ENCODE results near the gene B3GALT4. TPM values are rescaled to one million over a fixed set of nuclear protein-coding genes. Genes with fewer than 3 reads are reported as not detected.

B3GALT4 gene
- total and polyA plus RNA-seq, 2 of the 13 experiments (the other 11 are each of a cell fraction or from before 2014, with no cell fraction given) = 0.04 to 0.27 TPM

DNA sequence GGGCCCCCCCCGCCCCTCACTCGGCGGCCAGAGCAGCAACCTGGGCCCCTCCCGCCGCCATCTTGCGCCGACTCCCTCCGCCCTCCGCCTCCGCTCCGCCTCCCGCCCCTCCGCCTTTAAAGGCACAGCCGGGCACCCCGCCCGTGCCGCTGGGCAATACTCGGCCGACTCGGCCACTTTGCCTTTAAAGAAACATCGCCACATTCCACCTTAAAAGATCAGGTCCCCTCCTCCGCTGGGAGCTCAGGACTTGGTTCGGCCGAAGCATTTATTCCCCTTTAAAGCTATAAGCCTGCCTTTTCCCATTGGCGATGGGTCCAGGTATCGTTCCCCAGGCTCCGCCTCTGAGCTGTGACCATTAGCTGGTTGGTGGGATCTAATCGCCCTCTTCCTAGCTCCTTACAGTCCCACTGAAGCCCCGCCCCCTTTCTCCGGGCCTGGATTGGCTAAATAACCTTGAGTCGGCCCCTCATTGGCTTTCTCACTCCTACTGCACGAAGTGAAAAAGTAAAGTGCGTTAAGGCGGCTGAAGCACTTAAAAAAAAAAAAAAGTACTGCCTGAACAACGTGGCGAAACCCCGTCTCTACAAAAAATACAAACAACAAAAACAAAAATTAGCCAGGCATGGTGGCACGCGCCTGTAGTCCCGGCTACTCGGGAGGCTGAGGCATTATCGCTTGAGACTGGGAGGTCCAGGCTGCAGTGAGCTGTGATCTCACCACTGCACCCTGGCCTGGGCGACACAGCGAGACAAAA lies 40.9 kb downstream of the B3GALT4 start, which contains the start of gene ZBTB22 (continued):
- TF ChIP-seq, protein P1, sequence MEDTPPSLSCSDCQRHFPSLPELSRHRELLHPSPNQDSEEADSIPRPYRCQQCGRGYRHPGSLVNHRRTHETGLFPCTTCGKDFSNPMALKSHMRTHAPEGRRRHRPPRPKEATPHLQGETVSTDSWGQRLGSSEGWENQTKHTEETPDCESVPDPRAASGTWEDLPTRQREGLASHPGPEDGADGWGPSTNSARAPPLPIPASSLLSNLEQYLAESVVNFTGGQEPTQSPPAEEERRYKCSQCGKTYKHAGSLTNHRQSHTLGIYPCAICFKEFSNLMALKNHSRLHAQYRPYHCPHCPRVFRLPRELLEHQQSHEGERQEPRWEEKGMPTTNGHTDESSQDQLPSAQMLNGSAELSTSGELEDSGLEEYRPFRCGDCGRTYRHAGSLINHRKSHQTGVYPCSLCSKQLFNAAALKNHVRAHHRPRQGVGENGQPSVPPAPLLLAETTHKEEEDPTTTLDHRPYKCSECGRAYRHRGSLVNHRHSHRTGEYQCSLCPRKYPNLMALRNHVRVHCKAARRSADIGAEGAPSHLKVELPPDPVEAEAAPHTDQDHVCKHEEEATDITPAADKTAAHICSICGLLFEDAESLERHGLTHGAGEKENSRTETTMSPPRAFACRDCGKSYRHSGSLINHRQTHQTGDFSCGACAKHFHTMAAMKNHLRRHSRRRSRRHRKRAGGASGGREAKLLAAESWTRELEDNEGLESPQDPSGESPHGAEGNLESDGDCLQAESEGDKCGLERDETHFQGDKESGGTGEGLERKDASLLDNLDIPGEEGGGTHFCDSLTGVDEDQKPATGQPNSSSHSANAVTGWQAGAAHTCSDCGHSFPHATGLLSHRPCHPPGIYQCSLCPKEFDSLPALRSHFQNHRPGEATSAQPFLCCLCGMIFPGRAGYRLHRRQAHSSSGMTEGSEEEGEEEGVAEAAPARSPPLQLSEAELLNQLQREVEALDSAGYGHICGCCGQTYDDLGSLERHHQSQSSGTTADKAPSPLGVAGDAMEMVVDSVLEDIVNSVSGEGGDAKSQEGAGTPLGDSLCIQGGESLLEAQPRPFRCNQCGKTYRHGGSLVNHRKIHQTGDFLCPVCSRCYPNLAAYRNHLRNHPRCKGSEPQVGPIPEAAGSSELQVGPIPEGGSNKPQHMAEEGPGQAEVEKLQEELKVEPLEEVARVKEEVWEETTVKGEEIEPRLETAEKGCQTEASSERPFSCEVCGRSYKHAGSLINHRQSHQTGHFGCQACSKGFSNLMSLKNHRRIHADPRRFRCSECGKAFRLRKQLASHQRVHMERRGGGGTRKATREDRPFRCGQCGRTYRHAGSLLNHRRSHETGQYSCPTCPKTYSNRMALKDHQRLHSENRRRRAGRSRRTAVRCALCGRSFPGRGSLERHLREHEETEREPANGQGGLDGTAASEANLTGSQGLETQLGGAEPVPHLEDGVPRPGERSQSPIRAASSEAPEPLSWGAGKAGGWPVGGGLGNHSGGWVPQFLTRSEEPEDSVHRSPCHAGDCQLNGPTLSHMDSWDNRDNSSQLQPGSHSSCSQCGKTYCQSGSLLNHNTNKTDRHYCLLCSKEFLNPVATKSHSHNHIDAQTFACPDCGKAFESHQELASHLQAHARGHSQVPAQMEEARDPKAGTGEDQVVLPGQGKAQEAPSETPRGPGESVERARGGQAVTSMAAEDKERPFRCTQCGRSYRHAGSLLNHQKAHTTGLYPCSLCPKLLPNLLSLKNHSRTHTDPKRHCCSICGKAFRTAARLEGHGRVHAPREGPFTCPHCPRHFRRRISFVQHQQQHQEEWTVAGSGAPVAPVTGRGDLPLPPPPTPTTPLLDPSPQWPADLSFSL (CRISPR knock-in tag; IDR thresholded peaks at IDR 0.05) = no peak
- TF ChIP-seq ZMAT3 (CRISPR knock-in tag; conservative IDR thresholded peaks at IDR 0.05) = peak; percentile 69; the same call in 1 of the 2 replicates
- peak; percentile 41; the same call in 1 of the 2 replicates for TF ChIP-seq SPEN (CRISPR knock-in tag; IDR thresholded peaks at IDR 0.05; ENCODE audit: low read depth)
- TF ChIP-seq NCOA2 (CRISPR knock-in tag; IDR thresholded peaks at IDR 0.05) = peak; percentile 34; the same call in 1 of the 2 replicates
- peak; percentile 70 for TF ChIP-seq ZNF264 (CRISPR knock-in tag; IDR thresholded peaks at IDR 0.05)
- TF ChIP-seq YEATS4 (CRISPR knock-in tag; IDR thresholded peaks at IDR 0.05; ENCODE audit: borderline replicate concordance) = peak; percentile 63; the same call in 1 of the 2 replicates
- TF ChIP-seq NCOA1 (CRISPR knock-in tag; IDR thresholded peaks at IDR 0.05) = 0 out of 2 replicates have a peak, but pooled peaks have one; percentile 72
- 0 out of 2 replicates have a peak, but pooled peaks have one; percentile 3 for TF ChIP-seq MEIS2 (CRISPR knock-in tag; IDR thresholded peaks at IDR 0.05)
- TF ChIP-seq TGIF2 (CRISPR knock-in tag; IDR thresholded peaks at IDR 0.05) = peak; percentile 58
- TF ChIP-seq BHLHE40 (IDR thresholded peaks at IDR 0.05; ENCODE audit: low read length) = 0 out of 2 replicates have a peak, but pooled peaks have one; percentile 26
- TF ChIP-seq HMG20B (CRISPR knock-in tag; conservative IDR thresholded peaks at IDR 0.05) = no peak
- TF ChIP-seq SMAD1 (CRISPR knock-in tag; IDR thresholded peaks at IDR 0.05; ENCODE audit: borderline replicate concordance, low read depth) = 0 out of 2 replicates have a peak, but pooled peaks have one; percentile 29
- TF ChIP-seq ZFY (CRISPR knock-in tag; IDR thresholded peaks at IDR 0.05) = peak; percentile 56; the same call in 1 of the 2 replicates
- peak; percentile 45 for TF ChIP-seq PHF8 (CRISPR knock-in tag; IDR thresholded peaks at IDR 0.05)
- TF ChIP-seq, protein P2, sequence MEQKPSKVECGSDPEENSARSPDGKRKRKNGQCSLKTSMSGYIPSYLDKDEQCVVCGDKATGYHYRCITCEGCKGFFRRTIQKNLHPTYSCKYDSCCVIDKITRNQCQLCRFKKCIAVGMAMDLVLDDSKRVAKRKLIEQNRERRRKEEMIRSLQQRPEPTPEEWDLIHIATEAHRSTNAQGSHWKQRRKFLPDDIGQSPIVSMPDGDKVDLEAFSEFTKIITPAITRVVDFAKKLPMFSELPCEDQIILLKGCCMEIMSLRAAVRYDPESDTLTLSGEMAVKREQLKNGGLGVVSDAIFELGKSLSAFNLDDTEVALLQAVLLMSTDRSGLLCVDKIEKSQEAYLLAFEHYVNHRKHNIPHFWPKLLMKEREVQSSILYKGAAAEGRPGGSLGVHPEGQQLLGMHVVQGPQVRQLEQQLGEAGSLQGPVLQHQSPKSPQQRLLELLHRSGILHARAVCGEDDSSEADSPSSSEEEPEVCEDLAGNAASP (CRISPR knock-in tag; IDR thresholded peaks at IDR 0.05; ENCODE audit: borderline replicate concordance) = peak; percentile 47; the same call in 1 of the 2 replicates
- TF ChIP-seq, protein P3, sequence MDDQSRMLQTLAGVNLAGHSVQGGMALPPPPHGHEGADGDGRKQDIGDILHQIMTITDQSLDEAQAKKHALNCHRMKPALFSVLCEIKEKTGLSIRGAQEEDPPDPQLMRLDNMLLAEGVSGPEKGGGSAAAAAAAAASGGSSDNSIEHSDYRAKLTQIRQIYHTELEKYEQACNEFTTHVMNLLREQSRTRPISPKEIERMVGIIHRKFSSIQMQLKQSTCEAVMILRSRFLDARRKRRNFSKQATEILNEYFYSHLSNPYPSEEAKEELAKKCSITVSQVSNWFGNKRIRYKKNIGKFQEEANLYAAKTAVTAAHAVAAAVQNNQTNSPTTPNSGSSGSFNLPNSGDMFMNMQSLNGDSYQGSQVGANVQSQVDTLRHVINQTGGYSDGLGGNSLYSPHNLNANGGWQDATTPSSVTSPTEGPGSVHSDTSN (CRISPR knock-in tag; IDR thresholded peaks at IDR 0.05; ENCODE audit: borderline replicate concordance) = 0 out of 2 replicates have a peak, but pooled peaks have one; percentile 15
- no peak for TF ChIP-seq ZKSCAN1 (IDR thresholded peaks at IDR 0.05; ENCODE audit: low read length)
- no peak for TF ChIP-seq NR2F1 (CRISPR knock-in tag; IDR thresholded peaks at IDR 0.05)
- 0 out of 2 replicates have a peak, but pooled peaks have one; percentile 74 for TF ChIP-seq ZSCAN9 (CRISPR knock-in tag; IDR thresholded peaks at IDR 0.05; ENCODE audit: borderline replicate concordance)
